ENCODE measurements around the gene OR6X1. TPM values are rescaled to one million over a fixed set of nuclear protein-coding genes. Genes with fewer than 3 reads are reported as not detected.

The OR6X1 gene
- total RNA-seq, 1 experiment from 2014 or later, result not detected

DNA sequence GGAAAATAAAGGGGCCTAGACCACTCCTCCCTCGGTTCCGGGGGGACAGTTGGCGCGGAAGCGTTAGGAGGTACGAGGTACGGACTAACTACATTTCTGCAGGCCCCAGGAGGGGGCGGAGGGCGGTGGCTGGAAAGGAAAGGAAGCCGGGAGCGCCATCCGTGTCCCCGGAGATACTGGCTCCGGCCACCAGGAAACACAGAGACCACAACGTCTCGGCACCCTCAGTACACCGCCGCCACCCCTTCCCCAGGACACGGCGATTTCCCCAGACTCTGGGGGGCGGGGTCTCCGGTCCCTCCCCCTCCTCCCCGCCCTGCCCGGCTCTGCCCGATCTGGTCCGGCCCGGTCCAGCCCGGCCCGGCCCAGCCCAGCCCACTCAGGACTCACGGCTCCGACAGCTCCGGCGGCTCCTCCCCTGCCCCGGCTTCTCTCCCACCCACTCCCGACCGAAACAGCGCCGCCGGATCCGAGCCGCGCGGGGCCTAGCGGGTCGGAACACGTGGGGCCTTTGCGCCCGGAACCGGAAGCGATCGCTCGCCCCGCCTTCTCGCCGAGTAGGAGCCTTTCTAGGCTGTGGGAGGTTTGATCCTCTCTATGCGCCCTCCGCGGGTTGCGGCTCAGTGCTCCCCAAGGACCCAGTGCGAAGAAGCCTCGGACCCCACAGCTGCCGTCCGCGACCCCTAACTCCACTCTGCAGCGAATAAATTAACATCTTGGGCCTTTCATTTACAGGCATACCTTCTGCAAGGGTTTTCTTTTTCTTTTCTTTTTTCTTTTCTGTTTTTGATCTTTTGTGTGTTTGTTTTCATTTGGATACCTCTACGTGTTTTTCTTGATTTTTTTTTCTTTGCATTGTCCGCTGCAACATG, 12.9 kb downstream of the OR6X1 start, which contains the start of gene ZNF202 (continued):
- TF ChIP-seq ETV6 (CRISPR knock-in tag; IDR thresholded peaks at IDR 0.05), result no peak; the same call in 1 of the 2 replicates
- TF ChIP-seq, protein P1, sequence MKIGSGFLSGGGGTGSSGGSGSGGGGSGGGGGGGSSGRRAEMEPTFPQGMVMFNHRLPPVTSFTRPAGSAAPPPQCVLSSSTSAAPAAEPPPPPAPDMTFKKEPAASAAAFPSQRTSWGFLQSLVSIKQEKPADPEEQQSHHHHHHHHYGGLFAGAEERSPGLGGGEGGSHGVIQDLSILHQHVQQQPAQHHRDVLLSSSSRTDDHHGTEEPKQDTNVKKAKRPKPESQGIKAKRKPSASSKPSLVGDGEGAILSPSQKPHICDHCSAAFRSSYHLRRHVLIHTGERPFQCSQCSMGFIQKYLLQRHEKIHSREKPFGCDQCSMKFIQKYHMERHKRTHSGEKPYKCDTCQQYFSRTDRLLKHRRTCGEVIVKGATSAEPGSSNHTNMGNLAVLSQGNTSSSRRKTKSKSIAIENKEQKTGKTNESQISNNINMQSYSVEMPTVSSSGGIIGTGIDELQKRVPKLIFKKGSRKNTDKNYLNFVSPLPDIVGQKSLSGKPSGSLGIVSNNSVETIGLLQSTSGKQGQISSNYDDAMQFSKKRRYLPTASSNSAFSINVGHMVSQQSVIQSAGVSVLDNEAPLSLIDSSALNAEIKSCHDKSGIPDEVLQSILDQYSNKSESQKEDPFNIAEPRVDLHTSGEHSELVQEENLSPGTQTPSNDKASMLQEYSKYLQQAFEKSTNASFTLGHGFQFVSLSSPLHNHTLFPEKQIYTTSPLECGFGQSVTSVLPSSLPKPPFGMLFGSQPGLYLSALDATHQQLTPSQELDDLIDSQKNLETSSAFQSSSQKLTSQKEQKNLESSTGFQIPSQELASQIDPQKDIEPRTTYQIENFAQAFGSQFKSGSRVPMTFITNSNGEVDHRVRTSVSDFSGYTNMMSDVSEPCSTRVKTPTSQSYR (CRISPR knock-in tag; IDR thresholded peaks at IDR 0.05), result peak; percentile 70; the same call in 1 of the 2 replicates
- no peak for TF ChIP-seq ZNF232 (CRISPR knock-in tag; IDR thresholded peaks at IDR 0.05)
- TF ChIP-seq ESRRA (CRISPR knock-in tag; IDR thresholded peaks at IDR 0.05; ENCODE audit: borderline replicate concordance), result peak; percentile 58; the same call in 1 of the 2 replicates
- TF ChIP-seq, protein P2, sequence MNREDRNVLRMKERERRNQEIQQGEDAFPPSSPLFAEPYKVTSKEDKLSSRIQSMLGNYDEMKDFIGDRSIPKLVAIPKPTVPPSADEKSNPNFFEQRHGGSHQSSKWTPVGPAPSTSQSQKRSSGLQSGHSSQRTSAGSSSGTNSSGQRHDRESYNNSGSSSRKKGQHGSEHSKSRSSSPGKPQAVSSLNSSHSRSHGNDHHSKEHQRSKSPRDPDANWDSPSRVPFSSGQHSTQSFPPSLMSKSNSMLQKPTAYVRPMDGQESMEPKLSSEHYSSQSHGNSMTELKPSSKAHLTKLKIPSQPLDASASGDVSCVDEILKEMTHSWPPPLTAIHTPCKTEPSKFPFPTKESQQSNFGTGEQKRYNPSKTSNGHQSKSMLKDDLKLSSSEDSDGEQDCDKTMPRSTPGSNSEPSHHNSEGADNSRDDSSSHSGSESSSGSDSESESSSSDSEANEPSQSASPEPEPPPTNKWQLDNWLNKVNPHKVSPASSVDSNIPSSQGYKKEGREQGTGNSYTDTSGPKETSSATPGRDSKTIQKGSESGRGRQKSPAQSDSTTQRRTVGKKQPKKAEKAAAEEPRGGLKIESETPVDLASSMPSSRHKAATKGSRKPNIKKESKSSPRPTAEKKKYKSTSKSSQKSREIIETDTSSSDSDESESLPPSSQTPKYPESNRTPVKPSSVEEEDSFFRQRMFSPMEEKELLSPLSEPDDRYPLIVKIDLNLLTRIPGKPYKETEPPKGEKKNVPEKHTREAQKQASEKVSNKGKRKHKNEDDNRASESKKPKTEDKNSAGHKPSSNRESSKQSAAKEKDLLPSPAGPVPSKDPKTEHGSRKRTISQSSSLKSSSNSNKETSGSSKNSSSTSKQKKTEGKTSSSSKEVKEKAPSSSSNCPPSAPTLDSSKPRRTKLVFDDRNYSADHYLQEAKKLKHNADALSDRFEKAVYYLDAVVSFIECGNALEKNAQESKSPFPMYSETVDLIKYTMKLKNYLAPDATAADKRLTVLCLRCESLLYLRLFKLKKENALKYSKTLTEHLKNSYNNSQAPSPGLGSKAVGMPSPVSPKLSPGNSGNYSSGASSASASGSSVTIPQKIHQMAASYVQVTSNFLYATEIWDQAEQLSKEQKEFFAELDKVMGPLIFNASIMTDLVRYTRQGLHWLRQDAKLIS (CRISPR knock-in tag; IDR thresholded peaks at IDR 0.05; ENCODE audit: borderline replicate concordance), result 0 out of 2 replicates have a peak, but pooled peaks have one; percentile 51
- TF ChIP-seq CREM (CRISPR knock-in tag; IDR thresholded peaks at IDR 0.05), result no peak
- no peak for TF ChIP-seq NFATC4 (CRISPR knock-in tag; IDR thresholded peaks at IDR 0.05)
- TF ChIP-seq, protein P3, sequence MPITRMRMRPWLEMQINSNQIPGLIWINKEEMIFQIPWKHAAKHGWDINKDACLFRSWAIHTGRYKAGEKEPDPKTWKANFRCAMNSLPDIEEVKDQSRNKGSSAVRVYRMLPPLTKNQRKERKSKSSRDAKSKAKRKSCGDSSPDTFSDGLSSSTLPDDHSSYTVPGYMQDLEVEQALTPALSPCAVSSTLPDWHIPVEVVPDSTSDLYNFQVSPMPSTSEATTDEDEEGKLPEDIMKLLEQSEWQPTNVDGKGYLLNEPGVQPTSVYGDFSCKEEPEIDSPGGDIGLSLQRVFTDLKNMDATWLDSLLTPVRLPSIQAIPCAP (CRISPR knock-in tag; IDR thresholded peaks at IDR 0.05), result no peak
- 0 out of 2 replicates have a peak, but pooled peaks have one; percentile 40 for TF ChIP-seq NR2C2 (CRISPR knock-in tag; IDR thresholded peaks at IDR 0.05)
- no peak for TF ChIP-seq ATF1 (CRISPR knock-in tag; IDR thresholded peaks at IDR 0.05)
- TF ChIP-seq TEAD1 (CRISPR knock-in tag; IDR thresholded peaks at IDR 0.05), result peak; percentile 47; the same call in 1 of the 2 replicates
- peak; percentile 78; the same call in 1 of the 2 replicates for TF ChIP-seq TP53 (CRISPR knock-in tag; IDR thresholded peaks at IDR 0.05)
- TF ChIP-seq, protein P4, sequence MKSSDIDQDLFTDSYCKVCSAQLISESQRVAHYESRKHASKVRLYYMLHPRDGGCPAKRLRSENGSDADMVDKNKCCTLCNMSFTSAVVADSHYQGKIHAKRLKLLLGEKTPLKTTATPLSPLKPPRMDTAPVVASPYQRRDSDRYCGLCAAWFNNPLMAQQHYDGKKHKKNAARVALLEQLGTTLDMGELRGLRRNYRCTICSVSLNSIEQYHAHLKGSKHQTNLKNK (CRISPR knock-in tag; IDR thresholded peaks at IDR 0.05), result no peak
- TF ChIP-seq FOXJ3 (CRISPR knock-in tag; IDR thresholded peaks at IDR 0.05; ENCODE audit: borderline replicate concordance), result no peak
- TF ChIP-seq, protein P5, sequence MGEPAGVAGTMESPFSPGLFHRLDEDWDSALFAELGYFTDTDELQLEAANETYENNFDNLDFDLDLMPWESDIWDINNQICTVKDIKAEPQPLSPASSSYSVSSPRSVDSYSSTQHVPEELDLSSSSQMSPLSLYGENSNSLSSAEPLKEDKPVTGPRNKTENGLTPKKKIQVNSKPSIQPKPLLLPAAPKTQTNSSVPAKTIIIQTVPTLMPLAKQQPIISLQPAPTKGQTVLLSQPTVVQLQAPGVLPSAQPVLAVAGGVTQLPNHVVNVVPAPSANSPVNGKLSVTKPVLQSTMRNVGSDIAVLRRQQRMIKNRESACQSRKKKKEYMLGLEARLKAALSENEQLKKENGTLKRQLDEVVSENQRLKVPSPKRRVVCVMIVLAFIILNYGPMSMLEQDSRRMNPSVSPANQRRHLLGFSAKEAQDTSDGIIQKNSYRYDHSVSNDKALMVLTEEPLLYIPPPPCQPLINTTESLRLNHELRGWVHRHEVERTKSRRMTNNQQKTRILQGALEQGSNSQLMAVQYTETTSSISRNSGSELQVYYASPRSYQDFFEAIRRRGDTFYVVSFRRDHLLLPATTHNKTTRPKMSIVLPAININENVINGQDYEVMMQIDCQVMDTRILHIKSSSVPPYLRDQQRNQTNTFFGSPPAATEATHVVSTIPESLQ (CRISPR knock-in tag; IDR thresholded peaks at IDR 0.05), result no peak
- no peak for TF ChIP-seq SMAD3 (CRISPR knock-in tag; IDR thresholded peaks at IDR 0.05; ENCODE audit: borderline replicate concordance)
- TF ChIP-seq, protein P6, sequence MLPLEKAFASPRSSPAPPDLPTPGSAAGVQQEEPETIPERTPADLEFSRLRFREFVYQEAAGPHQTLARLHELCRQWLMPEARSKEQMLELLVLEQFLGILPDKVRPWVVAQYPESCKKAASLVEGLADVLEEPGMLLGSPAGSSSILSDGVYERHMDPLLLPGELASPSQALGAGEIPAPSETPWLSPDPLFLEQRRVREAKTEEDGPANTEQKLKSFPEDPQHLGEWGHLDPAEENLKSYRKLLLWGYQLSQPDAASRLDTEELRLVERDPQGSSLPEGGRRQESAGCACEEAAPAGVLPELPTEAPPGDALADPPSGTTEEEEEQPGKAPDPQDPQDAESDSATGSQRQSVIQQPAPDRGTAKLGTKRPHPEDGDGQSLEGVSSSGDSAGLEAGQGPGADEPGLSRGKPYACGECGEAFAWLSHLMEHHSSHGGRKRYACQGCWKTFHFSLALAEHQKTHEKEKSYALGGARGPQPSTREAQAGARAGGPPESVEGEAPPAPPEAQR (CRISPR knock-in tag; IDR thresholded peaks at IDR 0.05), result no peak
- TF ChIP-seq JAZF1 (CRISPR knock-in tag; IDR thresholded peaks at IDR 0.05), result no peak
- no peak for TF ChIP-seq RORB (CRISPR knock-in tag; IDR thresholded peaks at IDR 0.05)
- TF ChIP-seq, protein P7, sequence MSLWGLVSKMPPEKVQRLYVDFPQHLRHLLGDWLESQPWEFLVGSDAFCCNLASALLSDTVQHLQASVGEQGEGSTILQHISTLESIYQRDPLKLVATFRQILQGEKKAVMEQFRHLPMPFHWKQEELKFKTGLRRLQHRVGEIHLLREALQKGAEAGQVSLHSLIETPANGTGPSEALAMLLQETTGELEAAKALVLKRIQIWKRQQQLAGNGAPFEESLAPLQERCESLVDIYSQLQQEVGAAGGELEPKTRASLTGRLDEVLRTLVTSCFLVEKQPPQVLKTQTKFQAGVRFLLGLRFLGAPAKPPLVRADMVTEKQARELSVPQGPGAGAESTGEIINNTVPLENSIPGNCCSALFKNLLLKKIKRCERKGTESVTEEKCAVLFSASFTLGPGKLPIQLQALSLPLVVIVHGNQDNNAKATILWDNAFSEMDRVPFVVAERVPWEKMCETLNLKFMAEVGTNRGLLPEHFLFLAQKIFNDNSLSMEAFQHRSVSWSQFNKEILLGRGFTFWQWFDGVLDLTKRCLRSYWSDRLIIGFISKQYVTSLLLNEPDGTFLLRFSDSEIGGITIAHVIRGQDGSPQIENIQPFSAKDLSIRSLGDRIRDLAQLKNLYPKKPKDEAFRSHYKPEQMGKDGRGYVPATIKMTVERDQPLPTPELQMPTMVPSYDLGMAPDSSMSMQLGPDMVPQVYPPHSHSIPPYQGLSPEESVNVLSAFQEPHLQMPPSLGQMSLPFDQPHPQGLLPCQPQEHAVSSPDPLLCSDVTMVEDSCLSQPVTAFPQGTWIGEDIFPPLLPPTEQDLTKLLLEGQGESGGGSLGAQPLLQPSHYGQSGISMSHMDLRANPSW (CRISPR knock-in tag; conservative IDR thresholded peaks at IDR 0.05; ENCODE audit: low read depth), result no peak
- 0 out of 2 replicates have a peak, but pooled peaks have one; percentile 75 for TF ChIP-seq CBFB (CRISPR knock-in tag; IDR thresholded peaks at IDR 0.05; ENCODE audit: low read depth)
